ENCODE results near the gene ANKRD24. TPM values are rescaled to one million over a fixed set of nuclear protein-coding genes. Genes with fewer than 3 reads are reported as not detected.
A peak's percentile ranks its signal among the peaks of the same experiment; 100 is the strongest.
"Not testable (repeated sequence)": the region's sequence is repeated elsewhere in the genome, so short reads cannot be mapped to it uniquely, and the experiment has no call there.

ANKRD24 gene
- total RNA-seq, 3 donors from 2014 or later (not counting 1 experiment from before 2014, with no cell fraction given) = 0.65 to 2.2 (median 0.71) TPM

DNA sequence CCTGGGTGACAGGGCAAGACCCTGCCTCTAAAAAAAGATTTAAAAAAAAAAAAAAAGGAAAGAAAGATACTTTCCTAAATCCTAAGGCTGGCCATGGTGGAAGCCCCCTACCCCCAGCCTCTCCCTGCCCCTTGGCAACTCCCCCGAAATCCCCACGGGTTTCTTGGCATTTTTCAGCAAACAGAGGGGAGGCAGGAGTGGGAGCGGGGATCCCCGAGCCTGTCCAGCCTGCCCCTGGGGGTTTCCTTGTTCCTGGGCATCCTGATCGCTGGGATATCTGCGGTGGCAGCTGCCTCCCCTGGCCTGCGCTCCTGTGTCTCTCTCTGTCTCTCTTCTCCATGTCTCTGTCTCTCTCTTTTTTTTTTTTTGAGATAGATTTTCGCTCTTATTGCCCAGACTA is 43.4 kb downstream of the ANKRD24 start:
- Mint-ChIP-seq H3K9me3 (no peaks in the 10 kb centered on the region), H3K36me3 (no peaks in the 10 kb centered on the region), H3K27ac (no peak overlapping the region), H3K4me3 (no peak overlapping the region), H3K27me3 (ENCODE audit: low read depth in 2 of 2) (peaks cover 0 to 4% of the 10 kb centered on the region in 2 donors), H3K4me1 (no peaks in the 10 kb centered on the region)
- Histone ChIP-seq H3K36me3 (ENCODE audit: control insufficient read depth, insufficient read depth, low read length) (no peaks in the 10 kb centered on the region), H3K4me1 (ENCODE audit: control insufficient read depth, insufficient read depth, low read length) (peaks cover 10% of the 10 kb centered on the region), H3K4me3 (ENCODE audit: low read length) (no peak overlapping the region), H3K27me3 (ENCODE audit: control insufficient read depth, insufficient read depth, low read length) (peaks cover 8% of the 10 kb centered on the region), H3K27ac (ENCODE audit: low read length) (no peak overlapping the region), H3K9me3 (ENCODE audit: control insufficient read depth, insufficient read depth, low read length) (no peaks in the 10 kb centered on the region)
- intact Hi-C loops (cut with micrococcal nuclease) = no loop called here
- ATAC-seq = no peak
- TF ChIP-seq, protein P1, sequence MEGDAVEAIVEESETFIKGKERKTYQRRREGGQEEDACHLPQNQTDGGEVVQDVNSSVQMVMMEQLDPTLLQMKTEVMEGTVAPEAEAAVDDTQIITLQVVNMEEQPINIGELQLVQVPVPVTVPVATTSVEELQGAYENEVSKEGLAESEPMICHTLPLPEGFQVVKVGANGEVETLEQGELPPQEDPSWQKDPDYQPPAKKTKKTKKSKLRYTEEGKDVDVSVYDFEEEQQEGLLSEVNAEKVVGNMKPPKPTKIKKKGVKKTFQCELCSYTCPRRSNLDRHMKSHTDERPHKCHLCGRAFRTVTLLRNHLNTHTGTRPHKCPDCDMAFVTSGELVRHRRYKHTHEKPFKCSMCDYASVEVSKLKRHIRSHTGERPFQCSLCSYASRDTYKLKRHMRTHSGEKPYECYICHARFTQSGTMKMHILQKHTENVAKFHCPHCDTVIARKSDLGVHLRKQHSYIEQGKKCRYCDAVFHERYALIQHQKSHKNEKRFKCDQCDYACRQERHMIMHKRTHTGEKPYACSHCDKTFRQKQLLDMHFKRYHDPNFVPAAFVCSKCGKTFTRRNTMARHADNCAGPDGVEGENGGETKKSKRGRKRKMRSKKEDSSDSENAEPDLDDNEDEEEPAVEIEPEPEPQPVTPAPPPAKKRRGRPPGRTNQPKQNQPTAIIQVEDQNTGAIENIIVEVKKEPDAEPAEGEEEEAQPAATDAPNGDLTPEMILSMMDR (IDR thresholded peaks at IDR 0.05) = no peak
- 86% methylated on average over 8 of the region's 8 CpGs for WGBS (ENCODE audit: insufficient coverage)
- no peak for DNase-seq

DNA sequence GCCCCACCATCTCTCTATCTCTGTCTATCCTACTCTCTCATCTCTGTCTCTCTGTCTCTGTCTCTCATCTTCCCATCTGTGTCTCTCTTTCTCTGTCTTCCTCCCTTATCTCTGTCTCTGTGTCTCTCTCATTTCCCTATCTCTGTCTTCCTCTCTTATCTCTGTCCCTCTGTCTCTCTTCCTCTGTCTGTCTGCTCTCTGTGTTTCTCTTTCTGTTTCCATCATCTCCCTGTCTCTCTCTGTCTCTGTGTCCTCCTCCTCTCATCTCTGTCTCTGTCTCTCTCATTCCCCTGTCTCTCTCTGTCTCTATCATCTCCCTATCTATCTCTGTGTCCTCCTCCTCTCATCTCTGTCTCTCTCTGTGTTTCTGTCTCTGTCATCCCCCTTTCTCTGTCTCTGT is 45.3 kb downstream of the ANKRD24 start:
- TF ChIP-seq, protein P1 (IDR thresholded peaks at IDR 0.05) = no peak
- Mint-ChIP-seq H3K4me1 (no peaks in the 10 kb centered on the region), H3K4me3 (no peak overlapping the region), H3K27ac (no peak overlapping the region), H3K36me3 (no peaks in the 10 kb centered on the region), H3K27me3 (ENCODE audit: low read depth in 2 of 2) (peaks cover 0 to 4% of the 10 kb centered on the region in 2 donors), H3K9me3 (no peaks in the 10 kb centered on the region)
- intact Hi-C loops (cut with micrococcal nuclease) = no loop called here
- DNase-seq (no peak), ATAC-seq (no peak)
- Histone ChIP-seq H3K36me3 (ENCODE audit: control insufficient read depth, insufficient read depth, low read length) (no peaks in the 10 kb centered on the region), H3K9me3 (ENCODE audit: control insufficient read depth, insufficient read depth, low read length) (no peaks in the 10 kb centered on the region), H3K4me3 (ENCODE audit: low read length) (no peak overlapping the region), H3K27ac (ENCODE audit: low read length) (no peak overlapping the region), H3K4me1 (ENCODE audit: control insufficient read depth, insufficient read depth, low read length) (peaks cover 10% of the 10 kb centered on the region), H3K27me3 (ENCODE audit: control insufficient read depth, insufficient read depth, low read length) (peaks cover 8% of the 10 kb centered on the region)

DNA sequence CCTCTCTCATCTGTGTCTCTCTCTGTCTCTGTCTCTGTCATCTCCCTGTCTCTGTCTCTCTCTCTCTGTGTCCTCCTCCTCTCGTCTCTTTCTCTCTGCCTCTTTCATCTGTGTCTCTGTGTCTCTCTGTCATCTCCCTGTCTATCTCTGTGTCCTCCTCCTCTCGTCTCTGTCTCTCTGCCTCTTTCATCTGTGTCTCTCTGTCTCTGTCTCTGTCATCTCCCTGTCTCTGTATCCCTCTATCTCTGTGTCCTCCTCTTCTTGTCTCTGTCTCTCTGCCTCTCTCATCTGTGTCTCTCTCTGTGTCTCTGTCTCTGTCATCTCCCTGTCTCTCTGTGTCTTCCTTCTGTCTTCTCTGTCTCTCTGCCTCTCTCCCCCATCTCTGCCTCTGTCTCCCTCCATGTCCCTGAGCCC is 46.3 kb downstream of the ANKRD24 start:
- H3K4me3 Mint-ChIP-seq = no peak overlapping the region
- Histone ChIP-seq H3K36me3 (ENCODE audit: control insufficient read depth, insufficient read depth, low read length) (no peaks in the 10 kb centered on the region), H3K27me3 (ENCODE audit: control insufficient read depth, insufficient read depth, low read length) (peaks cover 8% of the 10 kb centered on the region), H3K9me3 (ENCODE audit: control insufficient read depth, insufficient read depth, low read length) (no peaks in the 10 kb centered on the region), H3K4me3 (ENCODE audit: low read length) (no peak overlapping the region), H3K27ac (ENCODE audit: low read length) (no peak overlapping the region), H3K4me1 (ENCODE audit: control insufficient read depth, insufficient read depth, low read length) (peaks cover 10% of the 10 kb centered on the region)
- H3K9me3 Mint-ChIP-seq = no peaks in the 10 kb centered on the region
- H3K27ac Mint-ChIP-seq = no peak overlapping the region
- H3K36me3 Mint-ChIP-seq = no peaks in the 10 kb centered on the region
- TF ChIP-seq, protein P1 (IDR thresholded peaks at IDR 0.05) = no peak
- H3K27me3 Mint-ChIP-seq (ENCODE audit: low read depth in 2 of 2) = peaks cover 0 to 9% of the 10 kb centered on the region in 2 donors
- ATAC-seq = no peak
- no peak for DNase-seq
- intact Hi-C loops (cut with micrococcal nuclease) = no loop called here
- no peaks in the 10 kb centered on the region for H3K4me1 Mint-ChIP-seq
- 61% methylated on average over 2 of the region's 2 CpGs for WGBS (ENCODE audit: insufficient coverage)

DNA sequence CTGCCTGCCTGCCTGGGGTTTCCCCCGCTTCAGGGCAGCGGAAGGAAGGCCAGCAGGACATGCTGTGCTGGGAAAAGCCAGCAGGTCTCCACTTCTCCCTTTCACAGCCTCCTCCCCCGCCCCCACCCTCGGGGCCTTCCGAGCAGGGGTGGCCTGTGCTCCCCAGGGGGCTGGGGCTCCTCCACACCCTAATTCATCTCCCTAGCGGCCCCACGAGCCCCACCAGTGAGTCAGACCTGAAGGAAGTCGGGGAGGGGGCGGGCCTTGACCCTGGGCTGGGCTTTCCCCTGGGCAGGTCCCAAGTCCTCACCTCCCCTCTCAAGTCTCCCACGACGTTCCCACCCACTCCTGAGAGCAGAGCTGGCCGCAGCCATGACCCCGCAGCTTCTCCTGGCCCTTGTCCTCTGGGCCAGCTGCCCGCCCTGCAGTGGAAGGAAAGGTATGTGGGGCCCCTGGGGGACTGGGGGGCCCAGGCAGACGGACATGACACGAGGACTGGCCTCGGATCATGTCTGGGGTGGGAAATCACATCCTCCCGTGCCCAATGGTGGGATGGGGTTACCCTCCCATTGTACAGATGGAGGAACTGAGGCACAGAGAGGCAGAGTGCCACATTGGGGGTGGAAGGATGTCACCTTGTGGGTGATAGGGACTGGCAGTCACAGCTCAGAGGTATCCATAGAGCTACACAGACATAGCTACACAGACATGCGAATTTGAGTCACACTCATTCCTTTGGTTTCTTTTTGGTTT is 46.9 kb downstream of the ANKRD24 start, which contains the start of gene EBI3:
Gene EBI3, plus strand, starts transcription at position 345 of the 753 bp plus-strand sequence. Its CDS starts 28 bp downstream, at position 373.
- Histone ChIP-seq H3K4me1 (ENCODE audit: control insufficient read depth, insufficient read depth, low read length) (peaks cover 10% of the 10 kb centered on the region), H3K27me3 (ENCODE audit: control insufficient read depth, insufficient read depth, low read length) (peaks cover 8% of the 10 kb centered on the region), H3K27ac (ENCODE audit: low read length) (no peak within 1 kb of the TSS), H3K4me3 (ENCODE audit: low read length) (no peak within 1 kb of the TSS), H3K36me3 (ENCODE audit: control insufficient read depth, insufficient read depth, low read length) (no peaks in the 10 kb centered on the region), H3K9me3 (ENCODE audit: control insufficient read depth, insufficient read depth, low read length) (no peaks in the 10 kb centered on the region)
- Mint-ChIP-seq H3K4me1 (no peaks in the 10 kb centered on the region), H3K36me3 (no peaks in the 10 kb centered on the region), H3K4me3 (no peak within 1 kb of the TSS), H3K27ac (no peak within 1 kb of the TSS), H3K27me3 (ENCODE audit: low read depth in 2 of 2) (peaks cover 0 to 9% of the 10 kb centered on the region in 2 donors), H3K9me3 (no peaks in the 10 kb centered on the region)
- 16% methylated on average over 17 of the region's 19 CpGs for WGBS (ENCODE audit: insufficient coverage)
- DNase-seq (peak in 1 of 2 donors; percentile 41), ATAC-seq (peak; percentile 42 to 74 (median 69))
- TF ChIP-seq, protein P1 (IDR thresholded peaks at IDR 0.05) = no peak
- intact Hi-C loops (cut with micrococcal nuclease) = no loop called here

DNA sequence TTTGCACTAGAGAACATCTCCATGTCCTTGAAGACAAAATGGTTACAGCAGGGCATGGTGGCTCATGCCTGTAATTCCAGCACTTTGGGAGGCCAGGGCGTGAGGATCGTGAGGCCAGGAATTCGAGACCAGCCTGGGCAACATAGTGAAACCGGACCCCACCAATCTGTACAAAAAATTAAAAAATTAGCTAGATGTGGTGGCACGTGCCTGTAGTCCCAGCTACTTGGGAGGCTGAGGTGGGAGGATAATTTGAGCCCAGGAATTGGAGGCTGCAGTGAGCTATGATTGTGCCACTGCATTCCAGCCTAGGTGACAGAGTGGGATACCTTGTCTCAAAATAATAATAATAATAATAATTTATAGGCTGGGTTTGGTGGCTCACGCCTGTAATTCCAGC is 47.7 kb downstream of the ANKRD24 start:
- H3K4me3 ChIP-seq (ENCODE audit: low read length); H3K27ac ChIP-seq (ENCODE audit: low read length); H3K27ac Mint-ChIP-seq; H3K36me3 ChIP-seq (ENCODE audit: control insufficient read depth, insufficient read depth, low read length); H3K27me3 ChIP-seq (ENCODE audit: control insufficient read depth, insufficient read depth, low read length); H3K9me3 ChIP-seq (ENCODE audit: control insufficient read depth, insufficient read depth, low read length); intact Hi-C loops (cut with micrococcal nuclease); ATAC-seq; H3K27me3 Mint-ChIP-seq (ENCODE audit: low read depth in 2 of 2); H3K4me1 Mint-ChIP-seq; H3K36me3 Mint-ChIP-seq; H3K9me3 Mint-ChIP-seq; DNase-seq; H3K4me3 Mint-ChIP-seq: not testable (repeated sequence)
- peaks cover 10% of the 10 kb centered on the region for H3K4me1 ChIP-seq (ENCODE audit: control insufficient read depth, insufficient read depth, low read length)
- 86% methylated on average over 6 of the region's 6 CpGs for WGBS (ENCODE audit: insufficient coverage)
